Astrocyte of the spinal cord (primary cell): ENCODE measurements around the gene MYPN.

Source experiments
- DNase-seq: peaks from one replicate; pipeline ENCODE4 v3.0.0; 2011; ENCODE audit warnings: low read depth, low spot score
- H3K4me3 ChIP-seq: 2 replicates; pipeline ENCODE4 v1.5.1; 2011; ENCODE audit warnings: low read depth, mild to moderate bottlenecking, low read length, moderate library complexity
- CTCF ChIP-seq: IDR thresholded peaks from 2 replicates; pipeline ENCODE4 v1.5.1; 2012; ENCODE audit warnings: low read depth, mild to moderate bottlenecking, low read length, inconsistent platforms
- in situ Hi-C: cut with HindIII; loops from 2 replicates; pipeline ENCODE4 v1.10.0; 2017; ENCODE audit warnings: low sequenced_read_pairs

Gene MYPN

GRCh38 chr10:68083953-68084352, 25.3 kb upstream of the MYPN start:
- in situ Hi-C loops: no loop called here
- DNase-seq: no peak
- no peak overlapping the region for H3K4me3 ChIP-seq
- TF ChIP-seq CTCF: no peak

- no peak for TF ChIP-seq CTCF
- H3K4me3 ChIP-seq: no peak overlapping the region
- in situ Hi-C loops: no loop called here
- no peak for DNase-seq
These were observed 24.8 kb upstream of the MYPN start for GRCh38 chr10:68084469-68084868.

- no peak overlapping the region for H3K4me3 ChIP-seq
- in situ Hi-C loops: no loop called here
- TF ChIP-seq CTCF: no peak
- no peak for DNase-seq
These were observed 23.3 kb upstream of the MYPN start for GRCh38 chr10:68086011-68086410.

- H3K4me3 ChIP-seq: no peak overlapping the region
- in situ Hi-C loops: no loop called here
- TF ChIP-seq CTCF: no peak
- DNase-seq: no peak
These were observed 22.2 kb upstream of the MYPN start for GRCh38 chr10:68086910-68087684.

- in situ Hi-C loops: no loop called here
- DNase-seq: no peak
- no peak overlapping the region for H3K4me3 ChIP-seq
- no peak for TF ChIP-seq CTCF
These were observed 21.4 kb upstream of the MYPN start for GRCh38 chr10:68087685-68088401.

- no peak overlapping the region for H3K4me3 ChIP-seq
- in situ Hi-C loops: no loop called here
- DNase-seq: no peak
- TF ChIP-seq CTCF: no peak
These were observed 20.5 kb upstream of the MYPN start for GRCh38 chr10:68088740-68089139.
